H9 (cell line): ENCODE data around the gene FBXO48. TPM values are rescaled to one million over a fixed set of nuclear protein-coding genes. Genes with fewer than 3 reads are reported as not detected.

Experiments
- DNase-seq: peaks from one replicate; pipeline ENCODE4 v3.0.0-alpha.2; 2017
- H2AFZ ChIP-seq: one replicate; pipeline ENCODE4 v1.6.1; 2013; ENCODE audit warnings: mild to moderate bottlenecking, low read length, control low read depth, moderate library complexity
- H2AK5ac ChIP-seq: 2 replicates; pipeline ENCODE4 v1.6.1; 2013; ENCODE audit warnings: low read length, control low read depth, mixed read lengths; ENCODE audit not compliant: insufficient read length
- H2BK120ac ChIP-seq: one replicate; pipeline ENCODE4 v1.6.1; 2013; ENCODE audit warnings: low read depth, mild to moderate bottlenecking, low read length, control low read depth, inconsistent platforms; ENCODE audit not compliant: poor library complexity, severe bottlenecking
- H2BK12ac ChIP-seq: 2 replicates; pipeline ENCODE4 v1.6.1; 2013; ENCODE audit warnings: low read length, control low read depth, mixed read lengths, low read depth; ENCODE audit not compliant: insufficient read length
- H2BK15ac ChIP-seq: 2 replicates; pipeline ENCODE4 v1.6.1; 2013; ENCODE audit warnings: low read depth, low read length, control low read depth
- H2BK20ac ChIP-seq: one replicate; pipeline ENCODE4 v1.6.1; 2013; ENCODE audit warnings: low read depth, mild to moderate bottlenecking, low read length, control low read depth, inconsistent platforms; ENCODE audit not compliant: poor library complexity, severe bottlenecking
- H2BK5ac ChIP-seq: 2 replicates; pipeline ENCODE4 v1.6.1; 2013; ENCODE audit warnings: low read length, control low read depth, mixed read lengths; ENCODE audit not compliant: insufficient read length
- H3K14ac ChIP-seq: 2 replicates; pipeline ENCODE4 v1.6.1; 2013; ENCODE audit warnings: low read length, control low read depth; ENCODE audit not compliant: insufficient read depth
- H3K18ac ChIP-seq: 2 replicates; pipeline ENCODE4 v1.6.1; 2013; ENCODE audit warnings: low read depth, mild to moderate bottlenecking, mixed read lengths, low read length, control low read depth; ENCODE audit not compliant: insufficient read length
- H3K23ac ChIP-seq: 2 replicates; pipeline ENCODE4 v1.6.1; 2013; ENCODE audit warnings: low read length, control low read depth, mixed read lengths, low read depth; ENCODE audit not compliant: insufficient read length
- H3K23me2 ChIP-seq: 2 replicates; pipeline ENCODE4 v1.6.1; 2013; ENCODE audit warnings: low read depth, mild to moderate bottlenecking, mixed read lengths, low read length, control low read depth; ENCODE audit not compliant: insufficient read length, poor library complexity, severe bottlenecking
- H3K27ac ChIP-seq: 2 replicates; pipeline ENCODE4 v1.5.1; 2013; ENCODE audit warnings: low read length, control low read depth, mixed read lengths, low read depth; ENCODE audit not compliant: insufficient read length
- H3K27me3 ChIP-seq: 2 replicates; pipeline ENCODE4 v1.6.1; 2013; ENCODE audit warnings: low read length, control low read depth, inconsistent platforms; ENCODE audit not compliant: insufficient read depth
- H3K4ac ChIP-seq: 2 replicates; pipeline ENCODE4 v1.6.1; 2013; ENCODE audit warnings: low read depth, mild to moderate bottlenecking, control low read depth, inconsistent platforms, low read length, moderate library complexity
- H3K4me1 ChIP-seq: 2 replicates; pipeline ENCODE4 v1.6.1; 2013; ENCODE audit warnings: low read length, control low read depth, inconsistent platforms; ENCODE audit not compliant: insufficient read depth
- H3K4me2 ChIP-seq: 2 replicates; pipeline ENCODE4 v1.6.1; 2013; ENCODE audit warnings: low read length, control low read depth, mixed read lengths; ENCODE audit not compliant: insufficient read length, insufficient read depth
- H3K56ac ChIP-seq: 2 replicates; pipeline ENCODE4 v1.6.1; 2013; ENCODE audit warnings: low read depth, mild to moderate bottlenecking, mixed read lengths, low read length, control low read depth; ENCODE audit not compliant: insufficient read length
- H3K79me1 ChIP-seq: 2 replicates; pipeline ENCODE4 v1.6.1; 2013; ENCODE audit warnings: low read depth, mild to moderate bottlenecking, moderate library complexity, low read length, control low read depth, inconsistent platforms; ENCODE audit not compliant: insufficient read depth, poor library complexity, severe bottlenecking
- H3K79me2 ChIP-seq: 2 replicates; pipeline ENCODE4 v1.6.1; 2013; ENCODE audit warnings: low read length, control low read depth, inconsistent platforms; ENCODE audit not compliant: insufficient read depth
- H3K9ac ChIP-seq: 2 replicates; pipeline ENCODE4 v1.6.1; 2013; ENCODE audit warnings: low read length, control low read depth, mixed read lengths; ENCODE audit not compliant: insufficient read length; ENCODE audit errors: extremely low read depth
- H3K9me3 ChIP-seq: one replicate; pipeline ENCODE4 v1.6.1; 2013; ENCODE audit warnings: low read depth, low read length, inconsistent platforms; ENCODE audit not compliant: control insufficient read depth
- H3T11ph ChIP-seq: one replicate; pipeline ENCODE4 v1.6.1; 2013; ENCODE audit warnings: mild to moderate bottlenecking, low read length, control low read depth, inconsistent platforms
- H4K20me1 ChIP-seq: one replicate; pipeline ENCODE4 v1.6.1; 2013; ENCODE audit not compliant: control insufficient read depth, insufficient read length, insufficient read depth
- H4K5ac ChIP-seq: 2 replicates; pipeline ENCODE4 v1.6.1; 2013; ENCODE audit warnings: low read depth, mild to moderate bottlenecking, mixed read lengths, low read length, control low read depth; ENCODE audit not compliant: insufficient read length
- H4K8ac ChIP-seq: replicated peaks from 2 replicates; pipeline ENCODE4 v1.6.1; 2013; ENCODE audit warnings: low read length, control low read depth, mixed read lengths, low read depth; ENCODE audit not compliant: insufficient read length
- H4K91ac ChIP-seq: 2 replicates; pipeline ENCODE4 v1.6.1; 2013; ENCODE audit warnings: low read depth, mild to moderate bottlenecking, moderate library complexity, mixed read lengths, low read length, control low read depth; ENCODE audit not compliant: insufficient read length
- H3K27ac Mint-ChIP-seq, 3 experiments: 2 replicates in 2 of 3; 3 replicates in 1 of 3; pipeline ENCODE4 v1.8.0; 2020 to 2021; ENCODE audit warnings: mixed read lengths in 3 of 3, mild to moderate bottlenecking in 1 of 3, moderate library complexity in 1 of 3
- H3K27me3 Mint-ChIP-seq: 2 replicates; pipeline ENCODE4 v1.8.0; 2021; ENCODE audit warnings: low read depth, mild to moderate bottlenecking, moderate library complexity, mixed read lengths
- H3K36me3 Mint-ChIP-seq, 3 experiments: 2 replicates in 2 of 3; 3 replicates in 1 of 3; pipeline ENCODE4 v1.8.0; 2020 to 2021; ENCODE audit warnings: low read depth in 3 of 3, mixed read lengths in 3 of 3; ENCODE audit not compliant: insufficient read depth in 1 of 3
- H3K4me1 Mint-ChIP-seq, 2 experiments: 2 replicates each; pipeline ENCODE4 v1.8.0; 2020; ENCODE audit warnings: mixed read lengths in 2 of 2
- H3K4me3 Mint-ChIP-seq, 2 experiments: 2 replicates in 1 of 2; 3 replicates in 1 of 2; pipeline ENCODE4 v1.8.0; 2020 to 2021; ENCODE audit warnings: mild to moderate bottlenecking in 2 of 2, mixed read lengths in 2 of 2, moderate library complexity in 1 of 2
- H3K9me3 Mint-ChIP-seq, 2 experiments: 2 replicates in 1 of 2; 3 replicates in 1 of 2; pipeline ENCODE4 v1.8.0; 2020; ENCODE audit warnings: mild to moderate bottlenecking in 2 of 2, mixed read lengths in 2 of 2, moderate library complexity in 1 of 2
- WGBS: extraction: QIAGEN DNeasy Blood & Tissue Kit; methylation state at CpG from one replicate; pipeline ENCODE4 v1.1.7; 2013; ENCODE audit warnings: missing lambda C conversion rate, low lambda C conversion rate, mixed read lengths; ENCODE audit not compliant: insufficient read length; ENCODE audit errors: extremely low coverage; 5-methylcytosine and 5-hydroxymethylcytosine counted together
- total RNA-seq: library from RNA; stranded (reverse); gene quantifications from 2 replicates; pipeline ENCODE4 v1.2.1, GENCODE V29; 2021
- TF ChIP-seq, protein P1 (sequence below): fragments of 200-600 bp; sonication (generic); conservative IDR thresholded peaks from 3 replicates; pipeline ENCODE4 v1.8.0; 2021; ENCODE audit warnings: antibody characterized with exemption, mild to moderate bottlenecking

The FBXO48 gene
- total RNA-seq, 1 experiment from 2014 or later: 1.4 TPM

GRCh38 chr2:68512966-68513365 is 45.9 kb upstream of the FBXO48 start:
- H4K91ac ChIP-seq: no peak overlapping the region
- no peak overlapping the region for H2BK12ac ChIP-seq
- DNase-seq: no peak
- H3K27ac ChIP-seq: no peak overlapping the region
- Mint-ChIP-seq H3K27me3 (no peaks in the 10 kb centered on the region), H3K4me3 (no peak overlapping the region), H3K4me1 (no peaks in the 10 kb centered on the region), H3K36me3 (peaks cover 1 to 7% (median 5%) of the 10 kb centered on the region in 3 experiments; a peak in 4 of 7 replicates), H3K27ac (no peak overlapping the region), H3K9me3 (peaks cover 0 to 4% of the 10 kb centered on the region in 2 experiments; a peak in 1 of 5 replicates)
- no peak overlapping the region for H2AK5ac ChIP-seq
- no peak overlapping the region for H2AFZ ChIP-seq
- no peaks in the 10 kb centered on the region for H3K23me2 ChIP-seq
- no peak overlapping the region for H3K56ac ChIP-seq
- H2BK20ac ChIP-seq: no peak overlapping the region
- no peak overlapping the region for H3K4ac ChIP-seq
- H2BK120ac ChIP-seq: no peak overlapping the region
- H3K9ac ChIP-seq: no peak overlapping the region
- no peak overlapping the region for H3K23ac ChIP-seq
- H3K14ac ChIP-seq: no peak overlapping the region
- H4K8ac ChIP-seq: no peak overlapping the region
- H4K5ac ChIP-seq: no peak overlapping the region
- WGBS: no CpG with 5 or more reads among the region's 1 CpG
- H3K4me2 ChIP-seq: no peak overlapping the region
- H3K27me3 ChIP-seq: no peaks in the 10 kb centered on the region
- no peak overlapping the region for H3K18ac ChIP-seq
- H3T11ph ChIP-seq: no peak overlapping the region
- H2BK15ac ChIP-seq: no peak overlapping the region
- no peaks in the 10 kb centered on the region for H3K4me1 ChIP-seq
- TF ChIP-seq, protein P1, sequence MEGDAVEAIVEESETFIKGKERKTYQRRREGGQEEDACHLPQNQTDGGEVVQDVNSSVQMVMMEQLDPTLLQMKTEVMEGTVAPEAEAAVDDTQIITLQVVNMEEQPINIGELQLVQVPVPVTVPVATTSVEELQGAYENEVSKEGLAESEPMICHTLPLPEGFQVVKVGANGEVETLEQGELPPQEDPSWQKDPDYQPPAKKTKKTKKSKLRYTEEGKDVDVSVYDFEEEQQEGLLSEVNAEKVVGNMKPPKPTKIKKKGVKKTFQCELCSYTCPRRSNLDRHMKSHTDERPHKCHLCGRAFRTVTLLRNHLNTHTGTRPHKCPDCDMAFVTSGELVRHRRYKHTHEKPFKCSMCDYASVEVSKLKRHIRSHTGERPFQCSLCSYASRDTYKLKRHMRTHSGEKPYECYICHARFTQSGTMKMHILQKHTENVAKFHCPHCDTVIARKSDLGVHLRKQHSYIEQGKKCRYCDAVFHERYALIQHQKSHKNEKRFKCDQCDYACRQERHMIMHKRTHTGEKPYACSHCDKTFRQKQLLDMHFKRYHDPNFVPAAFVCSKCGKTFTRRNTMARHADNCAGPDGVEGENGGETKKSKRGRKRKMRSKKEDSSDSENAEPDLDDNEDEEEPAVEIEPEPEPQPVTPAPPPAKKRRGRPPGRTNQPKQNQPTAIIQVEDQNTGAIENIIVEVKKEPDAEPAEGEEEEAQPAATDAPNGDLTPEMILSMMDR: no peak
- H3K9me3 ChIP-seq: no peaks in the 10 kb centered on the region
- no peak overlapping the region for H2BK5ac ChIP-seq
- H4K20me1 ChIP-seq: no peaks in the 10 kb centered on the region
- no peaks in the 10 kb centered on the region for H3K79me2 ChIP-seq
- no peaks in the 10 kb centered on the region for H3K79me1 ChIP-seq
